Mucosa of stomach (tissue), 1 donor: ENCODE data around the gene CCNQ.

ENCODE experiments used
- H3K27me3 ChIP-seq: one replicate; pipeline ENCODE4 v1.7.0; 2013; ENCODE audit warnings: mild to moderate bottlenecking, low read length; ENCODE audit not compliant: control insufficient read depth, insufficient read depth
- H3K36me3 ChIP-seq: one replicate; pipeline ENCODE4 v1.7.0; 2013; ENCODE audit warnings: low read length; ENCODE audit not compliant: control insufficient read depth, insufficient read depth
- H3K4me1 ChIP-seq: one replicate; pipeline ENCODE4 v1.7.0; 2013; ENCODE audit warnings: mild to moderate bottlenecking, low read length; ENCODE audit not compliant: control insufficient read depth, insufficient read depth
- H3K4me3 ChIP-seq: one replicate; pipeline ENCODE4 v1.7.0; 2013; ENCODE audit warnings: low read length
- H3K9ac ChIP-seq: one replicate; pipeline ENCODE4 v1.7.0; 2013; ENCODE audit warnings: mild to moderate bottlenecking, low read length, moderate library complexity
- H3K9me3 ChIP-seq: one replicate; pipeline ENCODE4 v1.7.0; 2013; ENCODE audit warnings: mild to moderate bottlenecking, low read length, moderate library complexity; ENCODE audit not compliant: control insufficient read depth
- donor health status: Pancreatic carcinoma.

Gene CCNQ

DNA sequence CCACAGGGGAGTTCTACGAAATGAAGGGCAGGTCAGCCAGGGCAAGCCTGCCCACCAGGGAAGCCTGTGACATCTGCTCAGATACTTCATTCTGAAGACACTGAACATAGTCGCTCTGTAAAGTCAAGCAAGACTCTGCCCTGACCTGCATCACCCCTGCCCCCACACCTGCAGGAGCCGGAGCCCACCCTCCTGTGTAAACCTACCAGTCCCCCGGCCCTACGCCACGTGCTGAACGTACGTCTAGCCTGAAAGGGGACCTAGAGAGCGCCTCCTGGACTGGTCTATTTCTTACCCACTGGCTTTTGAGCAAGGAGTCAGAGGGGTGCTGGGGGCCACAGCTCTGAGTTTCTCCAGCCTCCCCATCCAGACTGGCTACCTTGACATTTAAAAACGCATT lies 11.6 kb downstream of the CCNQ start:
- no peaks in the 10 kb centered on the region for H3K36me3 ChIP-seq
- no peak overlapping the region for H3K9ac ChIP-seq
- no peaks in the 10 kb centered on the region for H3K4me1 ChIP-seq
- no peaks in the 10 kb centered on the region for H3K9me3 ChIP-seq
- no peaks in the 10 kb centered on the region for H3K27me3 ChIP-seq
- H3K4me3 ChIP-seq, result no peak overlapping the region

GRCh38 chrX:153585827-153586226 lies 13.1 kb downstream of the CCNQ start:
- Histone ChIP-seq H3K4me1 (no peaks in the 10 kb centered on the region), H3K4me3 (no peak overlapping the region), H3K36me3 (no peaks in the 10 kb centered on the region), H3K9me3 (no peaks in the 10 kb centered on the region), H3K9ac (no peak overlapping the region), H3K27me3 (no peaks in the 10 kb centered on the region)

- Histone ChIP-seq H3K9me3 (no peaks in the 10 kb centered on the region), H3K4me1 (no peaks in the 10 kb centered on the region), H3K4me3 (no peak overlapping the region), H3K36me3 (no peaks in the 10 kb centered on the region), H3K9ac (no peak overlapping the region), H3K27me3 (no peaks in the 10 kb centered on the region)
Observed at GRCh38 chrX:153583433-153583832, 15.5 kb downstream of the CCNQ start.

DNA sequence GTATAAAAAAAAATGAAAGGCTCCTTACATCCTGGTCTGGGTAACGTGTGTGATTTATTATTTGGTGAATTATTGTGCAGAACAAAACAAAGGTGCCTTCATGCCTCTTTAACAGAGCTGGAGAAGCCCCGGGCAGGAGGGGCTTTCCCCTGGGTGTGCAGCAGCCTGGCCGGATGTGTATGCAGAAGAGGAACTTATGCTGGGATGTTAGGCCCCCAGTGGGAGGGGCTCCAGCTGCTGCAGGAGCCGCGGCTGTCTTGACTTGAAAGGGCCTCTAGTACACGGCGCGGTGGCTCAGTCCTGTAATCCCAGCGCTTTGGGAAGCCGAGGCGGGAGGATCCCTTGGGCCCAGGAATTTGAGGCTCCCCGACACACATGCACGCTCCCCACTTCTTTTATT lies 16.0 kb downstream of the CCNQ start:
- no peak overlapping the region for H3K4me3 ChIP-seq
- no peaks in the 10 kb centered on the region for H3K36me3 ChIP-seq
- no peak overlapping the region for H3K9ac ChIP-seq
- no peaks in the 10 kb centered on the region for H3K27me3 ChIP-seq
- no peaks in the 10 kb centered on the region for H3K9me3 ChIP-seq
- no peaks in the 10 kb centered on the region for H3K4me1 ChIP-seq

GRCh38 chrX:153580700-153581386 lies 18.1 kb downstream of the CCNQ start:
- no peaks in the 10 kb centered on the region for H3K9me3 ChIP-seq
- no peaks in the 10 kb centered on the region for H3K4me1 ChIP-seq
- H3K27me3 ChIP-seq, result no peaks in the 10 kb centered on the region
- no peak overlapping the region for H3K4me3 ChIP-seq
- no peak overlapping the region for H3K9ac ChIP-seq
- H3K36me3 ChIP-seq, result no peaks in the 10 kb centered on the region

DNA sequence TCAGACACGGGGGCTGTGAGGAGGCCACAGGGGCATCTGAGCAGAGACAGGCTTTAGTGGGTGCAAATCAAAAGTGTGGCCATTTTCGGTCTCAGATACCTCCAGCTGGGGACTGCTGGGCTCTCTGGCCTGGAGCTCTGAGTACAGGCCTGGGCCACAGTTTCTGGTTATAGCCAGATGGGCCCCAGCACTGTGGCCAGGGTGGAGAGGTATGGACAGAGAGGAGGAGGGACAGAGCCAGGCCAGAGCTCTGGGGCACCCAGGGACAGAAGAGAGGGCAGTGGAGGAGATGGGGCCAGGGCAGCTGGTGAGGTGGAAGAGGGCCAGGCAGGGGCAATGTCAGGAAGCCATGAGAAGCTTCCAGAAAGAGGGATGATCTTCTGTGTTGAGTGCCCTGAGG lies 20.1 kb downstream of the CCNQ start:
- Histone ChIP-seq H3K27me3 (no peaks in the 10 kb centered on the region), H3K36me3 (no peaks in the 10 kb centered on the region), H3K9ac (no peak overlapping the region)

GRCh38 chrX:153578200-153578835 lies 20.6 kb downstream of the CCNQ start:
- Histone ChIP-seq H3K4me1 (no peaks in the 10 kb centered on the region), H3K36me3 (no peaks in the 10 kb centered on the region), H3K9me3 (no peaks in the 10 kb centered on the region), H3K27me3 (no peaks in the 10 kb centered on the region), H3K4me3 (no peak overlapping the region), H3K9ac (no peak overlapping the region)

More for the DNA sequence above, 20.1 kb downstream of the CCNQ start:
- Histone ChIP-seq H3K4me1 (no peaks in the 10 kb centered on the region), H3K4me3 (no peak overlapping the region), H3K9me3 (no peaks in the 10 kb centered on the region)

- Histone ChIP-seq H3K9me3 (no peaks in the 10 kb centered on the region), H3K27me3 (no peaks in the 10 kb centered on the region), H3K36me3 (no peaks in the 10 kb centered on the region), H3K9ac (no peak overlapping the region), H3K4me3 (no peak overlapping the region), H3K4me1 (no peaks in the 10 kb centered on the region)
Observed at GRCh38 chrX:153576961-153577360, 22.0 kb downstream of the CCNQ start.

DNA sequence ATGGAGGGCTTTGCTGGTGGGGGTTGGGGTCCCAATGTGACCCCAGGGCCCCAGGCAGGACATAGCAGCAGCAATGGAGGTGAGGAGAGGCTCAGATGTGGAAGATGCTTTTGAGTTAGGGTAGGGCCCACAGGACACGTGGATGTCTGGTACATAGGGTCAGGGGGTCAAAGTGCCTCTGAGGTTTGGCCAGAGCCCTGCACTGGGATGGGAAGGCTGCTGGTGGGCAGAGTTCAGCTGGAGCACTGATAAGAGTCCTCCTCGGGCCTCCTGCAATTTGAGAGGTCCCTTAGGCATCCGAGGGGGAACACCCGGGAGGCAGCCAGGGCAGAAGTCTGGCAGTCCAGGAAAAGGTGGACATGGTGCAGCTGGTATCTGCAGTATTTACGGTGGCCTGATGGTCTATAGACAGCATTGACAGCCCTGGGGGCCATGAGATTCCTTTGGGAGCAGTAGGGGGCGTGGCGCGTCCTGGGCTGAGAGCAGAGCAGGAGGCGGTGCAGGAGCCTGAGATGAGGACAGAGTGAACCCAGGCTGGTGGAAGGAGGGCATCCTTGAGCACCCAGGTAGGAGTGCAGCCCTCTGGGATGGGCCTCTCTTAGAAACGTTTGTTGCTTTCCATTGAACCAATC lies 22.6 kb downstream of the CCNQ start:
- Histone ChIP-seq H3K4me1 (no peaks in the 10 kb centered on the region), H3K27me3 (no peaks in the 10 kb centered on the region), H3K4me3 (no peak overlapping the region), H3K36me3 (no peaks in the 10 kb centered on the region), H3K9me3 (no peaks in the 10 kb centered on the region), H3K9ac (no peak overlapping the region)

- H3K9me3 ChIP-seq, result no peaks in the 10 kb centered on the region
- H3K27me3 ChIP-seq, result no peaks in the 10 kb centered on the region
- H3K4me1 ChIP-seq, result no peaks in the 10 kb centered on the region
- no peaks in the 10 kb centered on the region for H3K36me3 ChIP-seq
- no peak overlapping the region for H3K4me3 ChIP-seq
- no peak overlapping the region for H3K9ac ChIP-seq
Observed at GRCh38 chrX:153573984-153574383, 25.0 kb downstream of the CCNQ start.

DNA sequence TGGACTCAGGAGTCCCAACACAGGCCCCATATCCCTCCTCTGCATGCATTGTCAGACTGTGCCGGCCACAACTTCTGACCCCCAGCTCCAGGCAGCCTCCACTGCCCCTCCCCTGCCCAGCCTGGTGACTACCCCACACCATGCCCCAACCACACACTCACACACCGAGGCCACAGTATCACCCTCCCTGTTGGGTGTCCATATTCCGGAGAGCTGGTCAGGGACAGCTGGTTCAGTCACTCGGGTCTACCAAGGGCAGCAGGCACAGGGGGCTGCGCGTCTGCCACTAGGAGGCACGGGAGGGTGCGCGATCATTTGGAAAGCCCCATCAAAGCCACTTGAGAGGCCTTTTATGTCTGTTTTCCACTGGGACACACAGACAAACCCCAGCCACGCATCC lies 26.3 kb downstream of the CCNQ start:
- H3K9ac ChIP-seq, result no peak overlapping the region
- no peaks in the 10 kb centered on the region for H3K9me3 ChIP-seq
- H3K4me3 ChIP-seq, result no peak overlapping the region
- no peaks in the 10 kb centered on the region for H3K36me3 ChIP-seq
- no peaks in the 10 kb centered on the region for H3K27me3 ChIP-seq
- no peaks in the 10 kb centered on the region for H3K4me1 ChIP-seq

GRCh38 chrX:153571534-153571908 lies 27.4 kb downstream of the CCNQ start:
- Histone ChIP-seq H3K9ac (no peak overlapping the region), H3K4me1 (no peaks in the 10 kb centered on the region), H3K36me3 (no peaks in the 10 kb centered on the region), H3K27me3 (no peaks in the 10 kb centered on the region), H3K4me3 (no peak overlapping the region), H3K9me3 (no peaks in the 10 kb centered on the region)
